Erythroblast (primary cell): ENCODE measurements around the gene LEFTY1.

Experiments
- GATA1 ChIP-seq: IDR thresholded peaks from 2 replicates; pipeline ENCODE4 v1.6.1; 2011; ENCODE audit warnings: low read depth, mild to moderate bottlenecking, control low read depth, low read length, moderate library complexity
- POLR2A ChIP-seq: IDR thresholded peaks from 2 replicates; pipeline ENCODE4 v1.6.1; 2011; ENCODE audit warnings: mild to moderate bottlenecking, low read length

DNA sequence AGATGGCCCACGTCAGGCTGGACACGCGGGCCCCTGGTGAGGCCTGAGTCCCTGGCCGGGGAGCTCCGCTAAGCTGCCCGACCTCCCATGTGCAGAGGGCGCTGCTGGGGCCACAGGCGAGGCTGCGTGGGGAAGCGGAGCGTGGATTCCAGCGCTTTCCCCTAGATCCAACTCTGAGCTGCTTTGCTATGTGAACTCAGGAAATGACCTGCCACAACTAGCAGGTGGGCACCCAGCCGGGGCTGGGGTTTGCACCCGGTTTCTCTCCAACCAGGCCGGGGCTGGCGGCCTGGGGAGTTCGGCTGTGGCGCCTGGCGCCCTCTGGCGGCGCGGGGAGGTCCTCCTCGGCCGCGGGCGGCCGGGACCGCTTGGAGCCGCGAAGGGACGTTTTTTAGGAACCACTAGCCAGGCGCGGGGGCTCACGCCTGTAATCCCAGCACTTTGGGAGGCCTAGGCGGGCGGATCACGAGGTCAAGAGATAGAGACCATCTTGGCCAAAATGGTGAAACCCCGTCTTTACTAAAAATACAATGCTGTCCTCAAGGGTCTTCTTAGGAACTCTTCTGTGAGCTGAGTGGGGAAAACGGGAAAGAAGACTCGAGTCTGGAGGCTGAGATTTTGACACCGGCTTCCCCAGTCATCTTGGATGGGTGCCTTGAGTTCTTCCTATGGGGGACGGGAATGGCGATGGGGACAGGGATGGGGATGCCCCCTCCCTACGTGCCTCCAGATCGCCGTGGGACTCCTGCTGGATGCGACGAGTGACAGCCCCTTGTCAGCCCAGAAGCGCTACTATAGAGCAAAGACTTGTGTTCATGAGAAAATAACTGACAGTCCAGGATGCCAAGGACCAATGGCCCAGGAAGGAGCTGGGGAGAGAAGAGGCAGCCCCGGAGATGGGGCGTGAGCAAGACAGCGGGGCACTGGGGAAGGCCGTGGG lies 22.5 kb upstream of the LEFTY1 start:
- TF ChIP-seq POLR2A, result no peak
- TF ChIP-seq GATA1, result no peak
